Liver (tissue), 9 donors: ENCODE measurements around the gene FOXN3. TPM values are rescaled to one million over a fixed set of nuclear protein-coding genes. Genes with fewer than 3 reads are reported as not detected.

Experiments
- DNase-seq: peaks from one replicate; pipeline ENCODE4 v3.0.0-alpha.2; 2017; ENCODE audit warnings: low spot score
- H3K27ac ChIP-seq, 2 donors: one replicate each; pipeline ENCODE4 v1.7.0; 2013; ENCODE audit warnings: inconsistent platforms in 2 of 2, low read length in 2 of 2, control low read depth in 1 of 2, low read depth in 1 of 2, mild to moderate bottlenecking in 1 of 2
- H3K27me3 ChIP-seq, 4 donors: one replicate each; pipeline versions ENCODE4 v1.6.1 to v1.7.0; 2013; ENCODE audit warnings: low read length in 3 of 4, inconsistent platforms in 1 of 4, mild to moderate bottlenecking in 1 of 4, moderate library complexity in 1 of 4; ENCODE audit not compliant: control insufficient read depth in 4 of 4, insufficient read depth in 4 of 4
- H3K36me3 ChIP-seq, 4 donors: one replicate each; pipeline versions ENCODE4 v1.6.1 to v1.7.0; 2013; ENCODE audit warnings: low read length in 3 of 4, mild to moderate bottlenecking in 3 of 4, low read depth in 1 of 4, moderate library complexity in 1 of 4; ENCODE audit not compliant: control insufficient read depth in 4 of 4, insufficient read depth in 3 of 4
- H3K4me1 ChIP-seq, 4 donors: one replicate each; pipeline versions ENCODE4 v1.6.1 to v1.7.0; 2013; ENCODE audit warnings: low read length in 3 of 4, mild to moderate bottlenecking in 3 of 4, moderate library complexity in 1 of 4; ENCODE audit not compliant: control insufficient read depth in 4 of 4, insufficient read depth in 4 of 4
- H3K4me3 ChIP-seq, 3 donors: one replicate each; pipeline versions ENCODE4 v1.6.1 to v1.7.0; 2013; ENCODE audit warnings: low read length in 3 of 3, control low read depth in 1 of 3, low read depth in 1 of 3, mild to moderate bottlenecking in 1 of 3
- H3K9ac ChIP-seq, 2 donors: one replicate each; pipeline ENCODE4 v1.7.0; 2013; ENCODE audit warnings: low read length in 2 of 2, mild to moderate bottlenecking in 2 of 2, moderate library complexity in 2 of 2, control low read depth in 1 of 2, low read depth in 1 of 2
- H3K9me3 ChIP-seq, 4 donors: one replicate each; pipeline versions ENCODE4 v1.6.1 to v1.7.0; 2013; ENCODE audit warnings: low read length in 3 of 4; ENCODE audit not compliant: control insufficient read depth in 4 of 4
- CTCF ChIP-seq: fragments of 150-350 bp; IDR thresholded peaks from 2 replicates; pipeline ENCODE4 v1.5.1; 2017; ENCODE audit warnings: improper control_type of control experiment, low read depth, low read length; ENCODE audit not compliant: missing input control
- EGR1 ChIP-seq, 2 donors: IDR thresholded peaks; 2 replicates each; pipeline ENCODE4 v1.6.1; 2016 to 2018; ENCODE audit warnings: antibody characterized with exemption in 2 of 2, low read depth in 2 of 2
- FOXA1 ChIP-seq: IDR thresholded peaks from 2 replicates; pipeline ENCODE4 v1.6.1; 2016; ENCODE audit warnings: antibody characterized with exemption
- GABPA ChIP-seq, 2 donors: IDR thresholded peaks in 1 of 2; conservative IDR thresholded peaks in 1 of 2; 2 replicates each; pipeline ENCODE4 v1.6.1; 2016; ENCODE audit warnings: antibody characterized with exemption in 2 of 2, mild to moderate bottlenecking in 1 of 2, moderate library complexity in 1 of 2
- HNF4A ChIP-seq, 2 donors: conservative IDR thresholded peaks; 2 replicates each; pipeline ENCODE4 v1.6.1; 2016; ENCODE audit warnings: antibody characterized with exemption in 2 of 2, mild to moderate bottlenecking in 2 of 2
- JUND ChIP-seq, 2 donors: IDR thresholded peaks; 2 replicates each; pipeline ENCODE4 v1.6.1; 2016; ENCODE audit warnings: antibody characterized with exemption in 2 of 2
- MAX ChIP-seq: IDR thresholded peaks from 2 replicates; pipeline ENCODE4 v1.6.1; 2016; ENCODE audit warnings: antibody characterized with exemption
- NR2F2 ChIP-seq: IDR thresholded peaks from 2 replicates; pipeline ENCODE4 v1.6.1; 2016; ENCODE audit warnings: antibody characterized with exemption
- RAD21 ChIP-seq, 2 donors: IDR thresholded peaks; 2 replicates each; pipeline ENCODE4 v1.6.1; 2016; ENCODE audit warnings: antibody characterized with exemption in 2 of 2, mild to moderate bottlenecking in 2 of 2
- REST ChIP-seq: IDR thresholded peaks from 2 replicates; pipeline ENCODE4 v1.6.1; 2016; ENCODE audit warnings: antibody characterized with exemption, mild to moderate bottlenecking
- RXRA ChIP-seq, 2 donors: IDR thresholded peaks; 2 replicates each; pipeline ENCODE4 v1.6.1; 2017 to 2018; ENCODE audit warnings: antibody characterized with exemption in 2 of 2, mild to moderate bottlenecking in 1 of 2
- YY1 ChIP-seq: IDR thresholded peaks from 2 replicates; pipeline ENCODE4 v1.6.1; 2016; ENCODE audit warnings: antibody characterized with exemption, mild to moderate bottlenecking
- ZBTB33 ChIP-seq: IDR thresholded peaks from 2 replicates; pipeline ENCODE4 v1.6.1; 2016; ENCODE audit warnings: antibody characterized with exemption
- WGBS: extraction: QIAGEN DNeasy Blood & Tissue Kit; methylation state at CpG from one replicate; pipeline ENCODE4 v1.1.7; 2013; 5-methylcytosine and 5-hydroxymethylcytosine counted together
- polyA plus RNA-seq, 2 donors: library from polyadenylated mRNA; stranded (reverse) in 1 of 2; unstranded in 1 of 2; fragments of 200-250 nt in 1 of 2; fragments of >200 nt in 1 of 2; fragmentation: Nextera tagmentation in 1 of 2; extraction: Ambion mirVana in 1 of 2; gene quantifications; one replicate each; pipeline versions ENCODE4 v1.2.1 to v1.2.3, GENCODE V29; 2013 to 2015
- total RNA-seq, 2 donors: library from RNA; depleted of rRNA; stranded (reverse); fragments of >200 nt; gene quantifications; one replicate each; pipeline ENCODE4 v1.2.3, GENCODE V29; 2014
- donor health status: healthy.
- donor health status: healthy.
- donor health status: healthy.
- donor health status: healthy.
- donor health status: healthy.

The FOXN3 gene
- total and polyA plus RNA-seq, 4 donors, result 17.8 to 44.8 (median 35.3) TPM

GRCh38 chr14:89391123-89391522 lies 25.9 kb downstream of the FOXN3 start:
- H3K4me1 ChIP-seq, result no peaks in the 10 kb centered on the region
- no peak for DNase-seq
- H3K27ac ChIP-seq, result no peak overlapping the region
- H3K4me3 ChIP-seq, result no peak overlapping the region
- H3K9ac ChIP-seq, result no peak overlapping the region
- H3K36me3 ChIP-seq, result peaks cover 0 to 2% (median 0%) of the 10 kb centered on the region in 4 donors
- 76% methylated on average over 9 of the region's 9 CpGs for WGBS
- no peaks in the 10 kb centered on the region for H3K9me3 ChIP-seq
- no peaks in the 10 kb centered on the region for H3K27me3 ChIP-seq
- TF ChIP-seq EGR1 (IDR thresholded peaks at IDR 0.05; ENCODE audit: low read depth in 2 of 2) (no peak), JUND (IDR thresholded peaks at IDR 0.05) (peak in 1 of 2 donors; percentile 47), CTCF (no peak), YY1 (no peak), HNF4A (conservative IDR thresholded peaks at IDR 0.05) (peak in 1 of 2 donors; percentile 33)

GRCh38 chr14:89388853-89389252 lies 28.2 kb downstream of the FOXN3 start:
- 72% methylated on average over 5 of the region's 5 CpGs for WGBS
- Histone ChIP-seq H3K27me3 (no peaks in the 10 kb centered on the region), H3K4me3 (no peak overlapping the region), H3K36me3 (peaks cover 0 to 2% (median 0%) of the 10 kb centered on the region in 4 donors), H3K4me1 (no peaks in the 10 kb centered on the region), H3K9ac (no peak overlapping the region), H3K9me3 (no peaks in the 10 kb centered on the region), H3K27ac (no peak overlapping the region)
- TF ChIP-seq CTCF, result peak; percentile 15
- TF ChIP-seq RAD21 (IDR thresholded peaks at IDR 0.05), result peak; percentile 60 to 62
- no peak for TF ChIP-seq YY1
- no peak for DNase-seq

GRCh38 chr14:89387922-89388685 lies 28.9 kb downstream of the FOXN3 start:
- no peak for TF ChIP-seq MAX
- no peak for TF ChIP-seq FOXA1
- TF ChIP-seq NR2F2, result no peak
- no peak for TF ChIP-seq RXRA (IDR thresholded peaks at IDR 0.05)
- TF ChIP-seq RAD21 (IDR thresholded peaks at IDR 0.05), result no peak
- TF ChIP-seq ZBTB33, result no peak
- no peak for TF ChIP-seq REST
- no peak for TF ChIP-seq CTCF
- no peak for TF ChIP-seq HNF4A (conservative IDR thresholded peaks at IDR 0.05)
- no peak for TF ChIP-seq GABPA (IDR thresholded peaks at IDR 0.05 in 1 of 2, conservative IDR thresholded peaks at IDR 0.05 in 1 of 2)
- no peak for DNase-seq
- peaks cover 0 to 2% (median 0%) of the 10 kb centered on the region in 4 donors for H3K36me3 ChIP-seq
- H3K9ac ChIP-seq, result no peak overlapping the region
- no peak overlapping the region for H3K27ac ChIP-seq
- H3K4me3 ChIP-seq, result no peak overlapping the region
- H3K4me1 ChIP-seq, result no peaks in the 10 kb centered on the region
- no peaks in the 10 kb centered on the region for H3K27me3 ChIP-seq
- no peaks in the 10 kb centered on the region for H3K9me3 ChIP-seq
- 93% methylated on average over 15 of the region's 15 CpGs for WGBS
